ENCODE measurements around the gene CEP72.

DNA sequence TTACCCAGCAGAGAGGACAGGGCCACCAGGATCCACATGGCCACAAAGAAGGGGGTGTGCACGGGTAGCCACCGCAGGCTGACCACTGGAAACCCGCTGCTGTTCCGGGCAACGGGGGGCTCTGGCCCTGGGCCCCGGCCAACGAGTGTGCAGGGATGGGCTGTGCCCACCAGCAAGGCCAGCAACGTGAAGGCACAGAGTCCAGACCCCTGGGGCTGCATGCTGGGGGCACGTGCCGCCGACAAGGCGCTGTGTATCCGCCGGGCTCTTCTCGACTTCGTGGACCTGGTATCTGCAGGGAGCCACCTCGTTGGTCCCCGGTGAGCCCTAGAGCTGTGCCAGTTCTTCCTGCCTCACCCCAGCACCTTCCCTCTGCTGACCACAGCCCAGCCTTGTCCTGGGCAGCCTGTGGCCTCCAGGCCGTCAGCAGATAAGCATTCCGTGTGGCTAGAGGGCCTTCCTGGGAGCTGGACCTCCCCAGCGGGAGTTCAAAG lies 42.2 kb upstream of the CEP72 start:
- TF ChIP-seq, protein P1, sequence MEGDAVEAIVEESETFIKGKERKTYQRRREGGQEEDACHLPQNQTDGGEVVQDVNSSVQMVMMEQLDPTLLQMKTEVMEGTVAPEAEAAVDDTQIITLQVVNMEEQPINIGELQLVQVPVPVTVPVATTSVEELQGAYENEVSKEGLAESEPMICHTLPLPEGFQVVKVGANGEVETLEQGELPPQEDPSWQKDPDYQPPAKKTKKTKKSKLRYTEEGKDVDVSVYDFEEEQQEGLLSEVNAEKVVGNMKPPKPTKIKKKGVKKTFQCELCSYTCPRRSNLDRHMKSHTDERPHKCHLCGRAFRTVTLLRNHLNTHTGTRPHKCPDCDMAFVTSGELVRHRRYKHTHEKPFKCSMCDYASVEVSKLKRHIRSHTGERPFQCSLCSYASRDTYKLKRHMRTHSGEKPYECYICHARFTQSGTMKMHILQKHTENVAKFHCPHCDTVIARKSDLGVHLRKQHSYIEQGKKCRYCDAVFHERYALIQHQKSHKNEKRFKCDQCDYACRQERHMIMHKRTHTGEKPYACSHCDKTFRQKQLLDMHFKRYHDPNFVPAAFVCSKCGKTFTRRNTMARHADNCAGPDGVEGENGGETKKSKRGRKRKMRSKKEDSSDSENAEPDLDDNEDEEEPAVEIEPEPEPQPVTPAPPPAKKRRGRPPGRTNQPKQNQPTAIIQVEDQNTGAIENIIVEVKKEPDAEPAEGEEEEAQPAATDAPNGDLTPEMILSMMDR (IDR thresholded peaks at IDR 0.05; ENCODE audit: insufficient read depth, low read depth, low read length) = no peak
- TF ChIP-seq EZH2 (IDR thresholded peaks at IDR 0.05; ENCODE audit: insufficient read depth, low read length) = no peak

Data from astrocyte (in vitro differentiated cells and primary cell).